ACC112 (cell line): ENCODE data around the gene MYO5A.
"Not testable (repeated sequence)": the region's sequence is repeated elsewhere in the genome, so short reads cannot be mapped to it uniquely, and the experiment has no call there.

Experiments used
- H2AFZ ChIP-seq: fragments of 200-600 bp; sonication (generic); one replicate; pipeline ENCODE4 v1.6.0; 2017; ENCODE audit warnings: antibody characterized with exemption, low read length; ENCODE audit not compliant: unreplicated experiment
- H3K27ac ChIP-seq: fragments of 200-600 bp; sonication (generic); 2 replicates; pipeline ENCODE4 v1.5.1; 2014; ENCODE audit warnings: low read depth, mild to moderate bottlenecking, antibody characterized with exemption, low read length, moderate library complexity
- H3K27me3 ChIP-seq: fragments of 200-600 bp; sonication (generic); 2 replicates; pipeline ENCODE4 v1.6.1; 2014; ENCODE audit warnings: mild to moderate bottlenecking, antibody characterized with exemption, low read length, moderate library complexity, mixed read lengths; ENCODE audit not compliant: insufficient read depth
- H3K36me3 ChIP-seq: fragments of 200-600 bp; sonication (generic); 2 replicates; pipeline ENCODE4 v1.6.1; 2016; ENCODE audit warnings: mild to moderate bottlenecking, antibody characterized with exemption, low read length, moderate library complexity, mixed read lengths; ENCODE audit not compliant: insufficient read depth
- H3K4me1 ChIP-seq: fragments of 200-600 bp; sonication (generic); one replicate; pipeline ENCODE4 v1.6.1; 2016; ENCODE audit warnings: low read length, mixed read lengths; ENCODE audit not compliant: insufficient read depth, unreplicated experiment, control insufficient read depth
- H3K4me3 ChIP-seq: fragments of 200-600 bp; sonication (generic); 2 replicates; pipeline ENCODE4 v1.5.1; 2014; ENCODE audit warnings: mild to moderate bottlenecking, low read depth, low read length
- H3K79me2 ChIP-seq: fragments of 200-600 bp; sonication (generic); one replicate; pipeline ENCODE4 v1.6.0; 2016; ENCODE audit warnings: low read length; ENCODE audit not compliant: control insufficient read depth, unreplicated experiment, insufficient read depth

MYO5A gene

DNA sequence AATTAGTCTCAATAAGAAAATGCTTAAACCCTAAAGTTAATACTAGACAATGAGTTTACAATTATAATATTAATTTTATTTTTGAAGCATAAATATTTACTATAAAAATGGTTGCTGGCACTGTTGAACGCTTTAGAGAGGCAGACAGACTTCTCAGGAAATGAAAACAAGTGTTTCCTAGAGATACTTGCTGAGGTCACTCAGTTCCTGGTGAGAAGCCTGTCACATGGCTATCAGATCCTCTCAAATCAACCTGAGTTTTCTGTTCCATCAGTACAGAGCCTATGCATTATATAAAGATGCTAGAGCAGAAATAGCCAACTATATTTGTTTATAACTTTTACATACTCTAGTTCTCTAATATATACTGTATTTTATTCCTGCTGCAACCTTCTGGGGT is 109.2 kb downstream of the MYO5A start:
- H3K27ac ChIP-seq: no peak overlapping the region
- H3K79me2 ChIP-seq: no peaks in the 10 kb centered on the region
- no peaks in the 10 kb centered on the region for H3K36me3 ChIP-seq
- no peaks in the 10 kb centered on the region for H3K27me3 ChIP-seq
- H3K4me3 ChIP-seq: no peak overlapping the region
- no peaks in the 10 kb centered on the region for H3K4me1 ChIP-seq
- no peak overlapping the region for H2AFZ ChIP-seq

DNA sequence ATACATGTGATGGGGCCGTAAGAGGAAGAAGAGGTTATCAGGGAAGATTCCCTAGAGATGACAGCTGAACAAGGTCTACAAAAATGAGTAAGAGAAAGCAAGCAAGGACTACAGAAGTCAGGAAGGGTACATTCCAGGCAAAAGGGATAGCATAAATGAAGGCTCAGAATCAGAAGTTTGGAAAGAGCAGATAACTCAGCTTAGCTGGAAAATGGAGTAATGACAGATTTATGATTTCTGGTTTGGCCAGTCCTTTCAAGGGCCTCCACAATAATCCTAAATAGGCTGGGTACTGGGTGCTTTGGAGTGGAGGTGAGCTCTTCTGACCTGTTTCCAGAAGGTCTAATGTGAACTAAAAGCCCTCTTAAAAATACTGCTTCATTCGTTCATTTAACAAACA is 110.7 kb downstream of the MYO5A start:
- H3K4me3 ChIP-seq: no peak overlapping the region
- H3K27me3 ChIP-seq: no peaks in the 10 kb centered on the region
- no peaks in the 10 kb centered on the region for H3K4me1 ChIP-seq
- no peaks in the 10 kb centered on the region for H3K79me2 ChIP-seq
- H3K36me3 ChIP-seq: no peaks in the 10 kb centered on the region
- no peak overlapping the region for H2AFZ ChIP-seq
- peak overlapping the region; percentile 5; the same call in 1 of the 2 replicates for H3K27ac ChIP-seq

DNA sequence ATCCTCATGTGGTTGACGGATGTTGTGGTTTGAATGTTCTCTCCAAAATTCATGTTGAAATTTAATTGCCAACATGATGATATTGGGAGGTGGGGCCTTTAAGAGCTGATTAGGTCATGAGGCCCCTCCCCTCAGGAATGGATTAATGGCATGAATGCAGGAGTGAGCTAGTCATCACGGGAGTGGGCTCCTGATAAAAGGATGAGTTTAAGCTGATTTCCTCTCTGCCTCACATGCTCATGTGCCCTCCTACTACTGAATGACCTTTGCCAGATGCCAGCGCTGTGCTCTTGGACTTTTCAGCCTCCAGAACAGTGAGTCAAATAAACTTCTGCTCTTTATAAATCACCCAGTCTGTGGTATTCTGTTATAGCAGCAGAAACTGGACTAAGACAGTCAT is 111.2 kb downstream of the MYO5A start:
- Histone ChIP-seq H2AFZ (no peak overlapping the region), H3K4me1 (no peaks in the 10 kb centered on the region), H3K27me3 (no peaks in the 10 kb centered on the region), H3K79me2 (no peaks in the 10 kb centered on the region), H3K4me3 (no peak overlapping the region), H3K36me3 (no peaks in the 10 kb centered on the region), H3K27ac (peak overlapping the region; percentile 5; the same call in 1 of the 2 replicates)

DNA sequence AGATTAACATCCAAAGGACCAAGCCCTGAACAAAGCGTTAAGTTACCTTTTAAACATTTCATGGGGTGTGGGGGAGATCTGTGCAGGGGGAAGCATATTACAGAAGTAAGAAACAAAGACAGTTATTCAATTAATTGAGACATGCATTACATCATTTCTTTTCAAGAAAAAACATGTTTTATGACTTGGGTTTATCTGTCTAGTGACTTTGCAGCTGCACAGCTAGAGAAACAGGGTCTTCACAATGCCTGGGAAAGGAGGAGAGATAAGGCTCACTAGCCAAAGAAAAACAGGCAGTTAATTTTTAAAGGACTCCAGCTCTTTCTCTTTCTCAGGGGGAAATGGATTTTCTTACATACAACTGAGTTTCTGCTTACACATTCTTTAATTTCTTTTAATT is 112.1 kb downstream of the MYO5A start:
- not testable (repeated sequence) for H3K36me3 ChIP-seq, H3K27me3 ChIP-seq, H3K4me1 ChIP-seq, H2AFZ ChIP-seq, H3K4me3 ChIP-seq, H3K27ac ChIP-seq, H3K79me2 ChIP-seq

DNA sequence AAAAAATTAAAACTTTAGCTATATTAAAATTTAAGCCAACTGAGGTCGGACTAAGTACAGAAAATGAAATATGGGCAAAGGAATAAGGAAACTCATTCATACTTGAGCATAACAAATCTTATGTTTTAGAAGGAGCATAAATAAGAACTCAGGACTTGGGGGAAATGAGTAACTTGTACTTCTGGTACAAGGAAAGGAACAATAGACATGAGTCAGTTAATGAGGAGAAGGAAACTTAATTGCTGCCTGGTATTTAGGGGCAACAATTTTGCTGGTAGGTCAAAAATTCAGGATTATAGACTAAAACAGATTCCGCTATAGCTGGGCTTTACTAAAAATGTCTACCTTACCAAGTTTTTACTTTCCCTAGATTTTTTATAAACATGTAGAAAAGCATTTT is 113.1 kb downstream of the MYO5A start:
- H2AFZ ChIP-seq: no peak overlapping the region
- no peaks in the 10 kb centered on the region for H3K4me1 ChIP-seq
- H3K27me3 ChIP-seq: no peaks in the 10 kb centered on the region
- H3K79me2 ChIP-seq: no peaks in the 10 kb centered on the region
- H3K27ac ChIP-seq: no peak overlapping the region
- no peak overlapping the region for H3K4me3 ChIP-seq
- no peaks in the 10 kb centered on the region for H3K36me3 ChIP-seq

DNA sequence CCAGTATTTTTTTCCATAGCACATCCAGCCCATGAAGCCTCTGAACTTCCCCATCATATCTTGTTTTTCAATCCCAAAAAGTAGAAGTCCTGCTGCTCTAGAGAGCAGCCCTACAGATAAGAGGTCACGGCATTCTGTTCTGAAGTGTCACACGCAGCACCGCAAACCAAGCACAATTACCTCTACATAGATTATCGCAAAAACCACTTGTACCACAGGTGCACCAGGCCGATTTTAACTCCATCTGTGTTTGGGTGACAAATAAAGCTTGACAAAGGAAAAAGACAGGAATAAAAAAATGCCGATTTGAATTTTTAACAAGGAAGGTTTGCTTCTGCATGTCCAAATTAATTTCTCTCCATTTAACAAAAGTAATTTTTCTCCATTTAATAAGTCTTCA is 113.7 kb downstream of the MYO5A start:
- no peak overlapping the region for H2AFZ ChIP-seq
- no peak overlapping the region for H3K4me3 ChIP-seq
- no peaks in the 10 kb centered on the region for H3K79me2 ChIP-seq
- H3K36me3 ChIP-seq: no peaks in the 10 kb centered on the region
- no peak overlapping the region for H3K27ac ChIP-seq
- H3K4me1 ChIP-seq: no peaks in the 10 kb centered on the region
- no peaks in the 10 kb centered on the region for H3K27me3 ChIP-seq

DNA sequence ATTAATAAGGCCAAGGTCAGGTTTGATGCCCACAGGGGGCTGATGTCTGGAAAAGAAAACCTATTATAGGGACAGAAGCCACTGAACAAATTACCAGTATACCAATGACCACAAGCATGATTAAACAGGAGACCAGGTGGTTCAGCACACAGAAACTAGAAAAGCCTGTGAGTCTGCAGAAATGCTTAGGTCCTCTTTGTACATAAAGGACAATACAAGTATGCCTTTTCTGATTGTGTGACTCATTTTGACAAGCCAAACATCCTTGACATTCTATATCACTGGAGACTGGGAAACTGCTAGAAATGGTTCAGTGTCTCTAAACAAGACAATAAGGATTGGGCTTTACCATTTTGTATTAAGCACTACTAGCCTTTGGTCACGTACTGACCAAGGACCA is 119.9 kb downstream of the MYO5A start:
- 0 out of 2 replicates have a peak, but pooled peaks cover 5% of the 10 kb centered on the region for H3K36me3 ChIP-seq

DNA sequence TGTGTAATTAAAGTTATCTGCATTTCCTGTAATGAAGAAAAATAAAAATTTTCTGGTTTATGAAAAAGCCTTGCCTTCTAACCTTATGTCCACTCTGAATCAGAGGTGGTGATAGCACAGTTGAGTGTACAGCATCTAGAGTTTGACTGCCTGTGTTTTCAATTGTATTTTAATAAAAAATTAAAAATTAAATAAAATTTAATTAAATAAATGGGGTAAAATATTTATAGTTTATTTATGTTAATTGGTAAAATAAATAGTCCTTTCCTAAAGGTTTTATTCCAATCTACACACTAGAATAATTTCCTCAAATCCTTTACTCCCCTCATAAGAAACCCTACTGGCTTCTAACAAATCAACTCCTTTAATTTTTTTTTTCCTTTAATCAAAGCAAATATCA is 121.3 kb downstream of the MYO5A start:
- Histone ChIP-seq H3K36me3 (0 out of 2 replicates have a peak, but pooled peaks cover 5% of the 10 kb centered on the region), H3K79me2 (no peaks in the 10 kb centered on the region), H3K27ac (no peak overlapping the region), H3K27me3 (no peaks in the 10 kb centered on the region), H3K4me3 (no peak overlapping the region), H2AFZ (no peak overlapping the region), H3K4me1 (no peaks in the 10 kb centered on the region)

More for the DNA sequence above, 119.9 kb downstream of the MYO5A start:
- Histone ChIP-seq H2AFZ (no peak overlapping the region), H3K4me3 (no peak overlapping the region), H3K79me2 (no peaks in the 10 kb centered on the region), H3K4me1 (no peaks in the 10 kb centered on the region), H3K27ac (no peak overlapping the region), H3K27me3 (no peaks in the 10 kb centered on the region)

DNA sequence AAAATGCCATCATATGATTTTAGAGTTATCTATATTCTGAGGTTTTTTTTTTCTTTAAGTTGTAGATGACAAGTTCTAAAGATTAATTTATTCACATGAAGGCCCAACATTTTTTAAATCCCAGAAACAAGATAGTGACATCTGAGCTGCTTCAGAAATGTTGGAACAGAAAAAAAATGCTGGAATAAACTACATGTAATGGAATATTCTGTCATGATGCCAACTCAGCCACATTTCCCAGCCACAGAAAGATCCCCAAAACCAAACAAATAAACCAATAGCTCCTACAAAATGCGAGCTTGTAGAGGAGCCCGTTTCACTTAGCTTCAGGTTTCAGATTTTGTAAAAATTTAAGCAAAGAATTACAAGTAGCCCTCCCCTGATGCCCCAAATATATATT is 122.1 kb downstream of the MYO5A start:
- Histone ChIP-seq H2AFZ (no peak overlapping the region), H3K4me3 (no peak overlapping the region), H3K27ac (no peak overlapping the region), H3K36me3 (0 out of 2 replicates have a peak, but pooled peaks cover 5% of the 10 kb centered on the region), H3K4me1 (no peaks in the 10 kb centered on the region), H3K27me3 (no peaks in the 10 kb centered on the region), H3K79me2 (no peaks in the 10 kb centered on the region)

DNA sequence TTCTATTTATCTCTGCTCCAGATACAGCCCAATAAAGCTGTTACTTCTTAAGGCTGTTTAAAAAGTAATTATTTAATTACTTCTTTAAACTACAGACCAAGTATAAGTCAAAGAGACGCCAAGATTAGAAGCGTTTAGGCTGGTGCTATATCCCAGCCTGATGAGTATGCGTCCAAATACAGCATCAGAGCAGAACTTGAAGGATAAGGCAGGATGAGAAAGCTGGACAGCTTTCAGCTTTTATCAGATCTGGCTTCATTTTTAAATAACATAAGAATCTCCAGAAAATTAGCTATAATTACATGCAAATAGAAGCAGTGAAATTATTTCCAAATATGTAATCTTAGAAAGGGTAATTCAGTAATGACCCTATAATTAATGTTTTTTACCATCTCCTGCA is 122.8 kb downstream of the MYO5A start:
- Histone ChIP-seq H3K79me2 (no peaks in the 10 kb centered on the region), H3K4me1 (no peaks in the 10 kb centered on the region), H3K36me3 (0 out of 2 replicates have a peak, but pooled peaks cover 5% of the 10 kb centered on the region), H3K4me3 (no peak overlapping the region), H3K27me3 (no peaks in the 10 kb centered on the region), H3K27ac (no peak overlapping the region), H2AFZ (no peak overlapping the region)

DNA sequence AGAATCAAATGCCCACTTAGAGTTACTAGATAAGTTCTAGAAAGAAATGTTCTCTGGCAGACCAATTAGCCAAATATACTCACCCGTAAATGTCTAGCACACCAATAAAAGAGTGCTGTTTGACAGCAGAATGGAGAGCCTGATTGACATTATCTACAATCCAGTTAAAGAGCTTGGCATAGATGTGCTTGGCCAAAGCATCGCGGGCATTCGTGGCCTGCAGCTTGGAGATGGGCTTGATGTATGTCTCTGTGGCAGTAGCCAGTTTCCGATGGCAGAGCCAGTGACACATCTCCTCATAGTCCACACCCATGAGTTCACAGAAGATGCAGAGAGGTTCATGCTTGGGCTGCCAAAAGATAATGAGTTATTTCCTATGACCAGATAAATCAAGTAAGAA is 131.6 kb downstream of the MYO5A start:
- H2AFZ ChIP-seq: no peak overlapping the region
- no peaks in the 10 kb centered on the region for H3K36me3 ChIP-seq
- H3K4me1 ChIP-seq: no peaks in the 10 kb centered on the region
- H3K27ac ChIP-seq: no peak overlapping the region
- no peaks in the 10 kb centered on the region for H3K27me3 ChIP-seq
- no peak overlapping the region for H3K4me3 ChIP-seq
- no peaks in the 10 kb centered on the region for H3K79me2 ChIP-seq
